ENCODE measurements around the gene SEPHS1.
"Not testable (repeated sequence)": the region's sequence is repeated elsewhere in the genome, so short reads cannot be mapped to it uniquely, and the experiment has no call there.

The SEPHS1 gene

DNA sequence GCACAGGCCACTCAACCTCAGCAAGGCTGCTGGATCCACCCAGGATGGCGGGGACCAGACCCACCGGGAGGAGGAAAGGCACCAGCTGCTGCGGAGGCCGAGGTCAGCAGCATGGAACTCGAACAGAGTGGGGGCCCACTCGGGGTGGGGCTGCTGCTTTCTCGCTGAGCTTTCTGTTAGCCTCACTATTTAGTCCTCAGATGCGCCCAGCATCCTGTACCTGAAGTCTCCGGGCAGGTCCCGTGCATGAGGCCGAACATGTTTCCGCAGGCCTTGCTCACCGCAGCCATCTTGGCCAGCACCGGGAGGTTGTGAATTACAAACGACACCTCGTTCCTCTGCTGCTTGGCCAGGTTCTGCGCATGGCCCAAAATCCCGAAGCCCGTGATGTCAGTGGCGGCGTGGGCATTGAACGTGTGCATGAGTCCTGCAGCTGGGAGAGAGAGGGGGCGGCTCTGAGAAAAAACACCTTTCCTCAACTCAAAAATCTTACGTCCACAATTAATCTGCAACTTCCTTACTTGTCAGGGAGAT, 25.4 kb downstream of the SEPHS1 start:
- DNase-seq: no peak

GRCh38 chr10:13321576-13321975, 26.5 kb downstream of the SEPHS1 start:
- no peak for DNase-seq

DNA sequence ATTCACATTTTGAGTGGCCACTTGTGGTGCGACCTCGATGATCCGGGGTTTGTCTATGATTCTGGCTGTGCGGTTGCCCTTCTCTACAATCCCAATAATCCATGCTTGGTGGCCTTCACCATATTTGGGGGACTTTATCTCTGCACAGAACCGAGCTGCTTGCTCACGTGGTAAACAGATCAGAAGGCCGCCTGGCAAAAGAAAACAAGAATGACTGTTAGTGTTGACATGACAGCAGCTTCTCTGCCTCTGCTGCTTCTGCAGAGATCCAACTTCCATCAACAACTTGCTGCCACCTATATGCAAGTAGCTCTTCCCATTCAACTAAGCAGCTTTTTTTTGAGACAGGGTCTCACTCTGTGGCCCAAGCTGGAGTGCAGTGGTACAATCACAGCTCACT, 28.9 kb downstream of the SEPHS1 start:
- no peak for DNase-seq

DNA sequence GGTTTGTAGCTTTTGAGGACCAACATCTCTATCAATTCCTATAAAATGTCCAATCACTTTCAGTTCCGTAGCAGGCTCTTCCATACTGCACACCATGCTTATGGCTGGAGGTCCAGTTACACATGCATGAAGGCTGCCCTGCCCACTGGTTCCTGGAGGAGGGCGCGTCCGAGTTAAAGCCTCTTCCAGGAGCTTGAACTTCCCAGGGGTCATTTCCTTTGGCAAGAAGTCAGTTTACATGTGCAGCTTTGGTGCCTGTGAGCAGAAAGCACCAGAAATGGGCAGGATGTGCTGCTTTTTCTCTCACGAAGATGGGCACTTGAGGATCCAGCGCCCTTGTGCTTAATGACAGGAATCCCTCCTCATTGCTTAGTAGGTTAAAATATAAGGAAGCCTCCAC, 30.6 kb downstream of the SEPHS1 start:
- DNase-seq: no peak

- no peak for DNase-seq
Measured at GRCh38 chr10:13316635-13317311, 31.3 kb downstream of the SEPHS1 start.

DNA sequence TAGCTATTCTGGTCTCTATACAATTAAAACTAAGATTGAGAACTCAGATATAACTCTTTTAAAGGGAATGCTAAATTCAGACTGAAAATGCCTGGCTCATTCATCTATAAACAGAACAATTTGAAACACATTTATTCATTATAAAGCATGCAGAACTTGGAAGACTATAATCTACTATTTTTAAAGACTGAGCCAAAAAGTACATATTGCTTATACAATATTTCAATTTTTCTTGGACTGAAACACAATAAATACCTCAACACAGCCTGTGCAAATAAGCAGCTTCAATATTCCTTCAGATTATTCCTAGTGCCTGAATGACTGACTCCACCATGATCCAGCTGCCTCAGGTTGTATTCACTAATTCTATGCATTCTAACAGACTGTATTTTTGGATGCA, 32.7 kb downstream of the SEPHS1 start:
- no peak for DNase-seq

GRCh38 chr10:13311177-13311575, 36.9 kb downstream of the SEPHS1 start:
- DNase-seq: no peak

DNA sequence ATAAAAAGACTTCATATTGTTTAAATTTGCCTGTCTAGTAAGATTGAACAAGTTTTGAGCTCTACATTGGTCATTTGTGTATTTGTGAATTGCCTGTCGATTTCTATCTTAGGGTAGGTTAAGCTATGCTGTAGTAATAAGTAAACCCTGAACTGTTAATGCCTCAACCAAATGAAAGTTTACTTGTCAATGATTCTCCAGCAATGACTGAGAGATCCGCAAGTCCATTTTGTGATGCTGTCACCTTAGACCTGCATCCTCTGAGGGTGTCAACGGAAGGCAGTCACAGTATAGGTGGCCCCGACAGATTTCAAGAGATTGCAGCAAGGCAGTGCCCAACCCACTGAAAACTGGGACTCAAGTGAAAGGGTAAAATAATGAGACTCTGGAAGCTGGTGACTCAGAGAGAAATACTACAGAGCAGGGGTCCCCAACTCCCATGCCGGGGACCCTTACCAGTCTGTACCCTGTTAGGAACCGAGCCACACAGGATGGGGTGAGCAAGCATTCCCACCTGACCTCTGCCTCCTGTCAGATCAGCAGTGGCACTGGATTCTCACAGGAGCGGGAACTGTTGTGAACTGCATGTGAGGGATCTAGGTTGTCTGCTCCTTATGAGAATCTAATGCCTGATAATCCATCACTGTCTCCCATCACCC, 37.4 kb downstream of the SEPHS1 start:
- no peak for DNase-seq

GRCh38 chr10:13309792-13310191, 38.3 kb downstream of the SEPHS1 start:
- DNase-seq: no peak

- no peak for DNase-seq
Measured at GRCh38 chr10:13308096-13308495, 40.0 kb downstream of the SEPHS1 start.

DNA sequence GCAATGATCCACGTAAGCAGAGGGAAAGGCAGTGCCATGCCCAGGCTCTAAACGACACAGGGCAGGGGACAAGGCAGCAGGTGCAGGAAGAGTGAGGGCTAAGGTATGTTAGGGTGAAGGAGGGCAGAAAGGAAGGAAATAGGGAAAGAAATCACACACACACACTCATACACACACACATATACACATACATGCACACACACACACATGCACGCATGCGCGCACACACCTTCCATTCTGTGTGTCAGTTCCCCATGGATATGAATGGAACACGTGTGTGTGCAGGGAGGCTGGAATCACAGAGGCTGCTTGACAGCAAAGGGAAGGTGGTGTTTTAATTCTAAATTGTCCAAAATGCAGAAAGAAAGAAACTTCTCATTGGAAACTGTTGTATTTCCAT, 42.0 kb downstream of the SEPHS1 start:
- no peak for DNase-seq

DNA sequence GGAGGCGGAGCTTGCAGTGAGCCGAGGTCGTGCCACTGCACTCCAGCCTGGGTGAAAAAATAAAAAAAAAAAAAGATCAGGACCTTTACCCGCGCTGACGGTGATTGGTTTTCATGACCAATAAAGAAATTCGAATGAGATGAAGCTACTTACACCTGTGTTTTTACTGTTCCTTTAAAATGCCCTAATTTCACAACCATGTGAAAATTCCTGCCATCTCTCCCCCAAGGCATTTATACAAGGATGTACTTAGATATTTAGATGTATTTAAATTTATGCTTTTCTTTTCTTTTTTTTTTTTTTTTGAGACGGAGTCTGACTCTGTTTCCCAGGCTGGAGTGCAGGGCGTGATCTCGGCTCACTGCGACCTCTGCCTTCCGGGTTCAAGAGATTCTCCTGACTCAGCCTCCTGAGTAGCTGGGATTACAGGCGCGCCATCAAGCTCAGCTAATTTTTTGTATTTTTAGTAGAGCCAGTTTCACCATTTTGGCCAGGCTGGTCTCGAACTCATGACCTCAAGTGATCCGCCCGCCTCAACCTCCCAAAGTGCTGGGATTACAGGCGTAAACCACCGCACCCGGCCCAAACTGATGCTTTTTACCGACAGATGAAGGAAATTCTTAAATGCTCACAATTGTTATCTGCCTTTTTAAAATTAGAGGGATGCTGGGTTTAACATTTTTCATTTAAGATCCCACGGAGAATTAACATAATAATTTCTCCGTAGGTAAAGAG, 45.1 kb downstream of the SEPHS1 start:
- DNase-seq: no peak

- peak; percentile 61 for DNase-seq
Measured at GRCh38 chr10:13299437-13300287, 48.4 kb downstream of the SEPHS1 start, which contains the start of gene PHYH. PHYH (minus strand) TSS chr10:13300064; CDS start chr10:13300042, 22 bp downstream.

GRCh38 chr10:13298748-13299436, 49.2 kb downstream of the SEPHS1 start:
- no peak for DNase-seq

GRCh38 chr10:13296476-13296875, 51.6 kb downstream of the SEPHS1 start:
- DNase-seq: no peak

GRCh38 chr10:13294784-13295183, 53.3 kb downstream of the SEPHS1 start:
- no peak for DNase-seq

DNA sequence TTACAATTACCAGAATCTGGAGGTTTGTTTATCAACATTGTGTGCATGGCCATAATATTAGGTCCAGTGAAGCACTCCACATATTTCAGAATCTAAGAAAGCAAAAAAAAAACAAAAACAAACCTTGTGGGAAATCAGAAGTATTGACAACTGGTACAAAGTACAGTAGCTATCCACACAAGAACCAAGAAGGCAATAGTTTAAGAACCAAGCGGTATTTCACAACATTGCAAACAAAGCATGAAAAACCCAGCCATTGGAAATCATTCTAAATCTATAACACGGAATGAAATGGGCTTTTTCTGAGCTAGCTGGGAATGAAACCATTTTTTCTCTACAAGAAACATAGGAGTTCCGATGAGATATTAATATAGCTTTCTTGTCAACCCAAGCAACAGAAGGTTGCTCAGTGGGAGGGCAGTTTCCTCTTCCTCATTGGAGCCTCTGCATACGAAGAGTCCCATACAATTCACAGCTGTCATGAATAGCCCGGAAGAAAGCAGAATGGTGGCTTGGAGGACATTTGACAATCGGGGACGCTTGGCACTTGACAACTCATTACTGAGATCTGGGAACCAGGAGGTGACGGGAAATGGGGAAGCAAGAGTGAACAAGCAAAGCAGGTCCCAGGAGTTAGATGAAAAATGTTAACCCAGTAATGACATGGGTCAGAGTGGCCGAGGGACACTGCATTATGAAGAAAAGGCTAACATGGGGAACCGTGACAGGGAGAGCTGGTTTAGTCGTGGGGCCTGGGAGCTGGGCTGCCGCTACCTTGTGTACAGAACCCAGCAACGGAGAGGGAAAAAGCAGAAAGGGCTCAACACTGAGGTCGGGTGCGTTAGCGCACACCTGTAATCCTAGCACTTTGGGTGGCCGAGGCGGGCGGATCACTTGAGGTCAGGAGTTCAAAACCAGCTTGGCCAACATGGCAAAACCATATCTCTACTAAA, 56.0 kb downstream of the SEPHS1 start:
- DNase-seq: no peak

DNA sequence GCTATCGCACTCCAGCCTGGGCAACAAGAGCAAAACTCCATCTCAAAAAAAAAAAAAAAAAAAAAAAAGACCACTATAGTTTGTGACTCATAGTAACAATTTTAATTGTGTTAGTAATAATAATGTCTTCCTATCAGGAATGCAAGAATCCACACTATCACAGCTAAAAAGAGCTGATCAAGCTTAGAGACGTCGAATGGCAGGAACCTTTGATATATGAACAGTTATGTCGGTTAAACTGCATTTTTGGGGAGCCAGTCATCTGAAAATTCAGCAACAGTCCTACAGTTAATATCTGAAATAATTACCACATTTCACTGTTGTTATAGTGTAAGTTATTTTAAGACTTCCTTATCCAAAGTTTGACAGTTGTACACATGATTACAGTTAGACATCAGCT, 57.0 kb downstream of the SEPHS1 start:
- no peak for DNase-seq

GRCh38 chr10:13284050-13284449, 64.0 kb downstream of the SEPHS1 start:
- DNase-seq: no peak

GRCh38 chr10:13282348-13282747, 65.7 kb downstream of the SEPHS1 start:
- DNase-seq: not testable (repeated sequence)
